Endothelial cell (in vitro differentiated cells): ENCODE measurements around the gene PRMT5. TPM values are rescaled to one million over a fixed set of nuclear protein-coding genes. Genes with fewer than 3 reads are reported as not detected.

Experiments
- DNase-seq: peaks from one replicate; pipeline ENCODE4 v3.0.0; 2021; ENCODE audit warnings: low spot score
- H3K27ac Mint-ChIP-seq: one replicate; pipeline ENCODE4 v1.8.0; 2021; ENCODE audit warnings: mixed read lengths, inconsistent platforms; ENCODE audit not compliant: unreplicated experiment
- H3K27me3 Mint-ChIP-seq: one replicate; pipeline ENCODE4 v1.8.0; 2021; ENCODE audit warnings: mild to moderate bottlenecking, moderate library complexity, mixed read lengths, inconsistent platforms; ENCODE audit not compliant: unreplicated experiment
- H3K36me3 Mint-ChIP-seq: one replicate; pipeline ENCODE4 v1.8.0; 2021; ENCODE audit warnings: mild to moderate bottlenecking, low read depth, mixed read lengths, inconsistent platforms; ENCODE audit not compliant: unreplicated experiment
- H3K4me1 Mint-ChIP-seq: one replicate; pipeline ENCODE4 v1.8.0; 2021; ENCODE audit warnings: mild to moderate bottlenecking, mixed read lengths, inconsistent platforms; ENCODE audit not compliant: unreplicated experiment
- H3K4me3 Mint-ChIP-seq: one replicate; pipeline ENCODE4 v1.8.0; 2021; ENCODE audit warnings: mild to moderate bottlenecking, mixed read lengths, inconsistent platforms; ENCODE audit not compliant: unreplicated experiment
- H3K9me3 Mint-ChIP-seq: one replicate; pipeline ENCODE4 v1.8.0; 2021; ENCODE audit warnings: mixed read lengths, inconsistent platforms; ENCODE audit not compliant: unreplicated experiment
- CTCF ChIP-seq: fragments of 200-600 bp; sonication (generic); IDR thresholded peaks from one replicate; pipeline ENCODE4 v1.5.0; 2021; ENCODE audit warnings: antibody characterized with exemption; ENCODE audit not compliant: unreplicated experiment
- total RNA-seq: library from RNA; stranded (reverse); fragmentation: NEBNext Ultra II Directional; extraction: Animal tissue kit (Norgen Biotek cat#: 25700); gene quantifications from one replicate; pipeline ENCODE4 v1.2.1, GENCODE V29; 2021; ENCODE audit not compliant: unreplicated experiment

The PRMT5 gene
- total RNA-seq, 1 donor from 2014 or later = 57.9 TPM

- Mint-ChIP-seq H3K4me3 (peak overlapping the region; percentile 77), H3K9me3 (no peaks in the 10 kb centered on the region), H3K36me3 (peaks cover 36% of the 10 kb centered on the region), H3K27me3 (peaks cover 17% of the 10 kb centered on the region), H3K4me1 (peaks cover 23% of the 10 kb centered on the region), H3K27ac (peak overlapping the region; percentile 36)
- no peak for DNase-seq
- no peak for TF ChIP-seq CTCF
Observed at GRCh38 chr14:22878271-22879246, 50.6 kb downstream of the PRMT5 start.

- H3K36me3 Mint-ChIP-seq = peaks cover 42% of the 10 kb centered on the region
- no peak for TF ChIP-seq CTCF
- H3K9me3 Mint-ChIP-seq = no peaks in the 10 kb centered on the region
- peaks cover 12% of the 10 kb centered on the region for H3K27me3 Mint-ChIP-seq
- H3K27ac Mint-ChIP-seq = no peak overlapping the region
- peaks cover 15% of the 10 kb centered on the region for H3K4me1 Mint-ChIP-seq
- no peak for DNase-seq
- H3K4me3 Mint-ChIP-seq = no peak overlapping the region
Observed at GRCh38 chr14:22877000-22877501, 52.1 kb downstream of the PRMT5 start.

- no peak overlapping the region for H3K27ac Mint-ChIP-seq
- no peaks in the 10 kb centered on the region for H3K9me3 Mint-ChIP-seq
- no peak for DNase-seq
- TF ChIP-seq CTCF = no peak
- peaks cover 12% of the 10 kb centered on the region for H3K4me1 Mint-ChIP-seq
- H3K27me3 Mint-ChIP-seq = peaks cover 6% of the 10 kb centered on the region
- H3K36me3 Mint-ChIP-seq = peaks cover 42% of the 10 kb centered on the region
- peak overlapping the region; percentile 81 for H3K4me3 Mint-ChIP-seq
Observed at GRCh38 chr14:22875748-22876319, 53.3 kb downstream of the PRMT5 start.

- H3K27ac Mint-ChIP-seq = no peak overlapping the region
- no peak for TF ChIP-seq CTCF
- peaks cover 6% of the 10 kb centered on the region for H3K27me3 Mint-ChIP-seq
- H3K36me3 Mint-ChIP-seq = peaks cover 42% of the 10 kb centered on the region
- no peaks in the 10 kb centered on the region for H3K9me3 Mint-ChIP-seq
- DNase-seq = no peak
- peaks cover 13% of the 10 kb centered on the region for H3K4me1 Mint-ChIP-seq
- no peak overlapping the region for H3K4me3 Mint-ChIP-seq
Observed at GRCh38 chr14:22875003-22875747, 54.0 kb downstream of the PRMT5 start.
